ENCODE results near the gene STK33. TPM values are rescaled to one million over a fixed set of nuclear protein-coding genes. Genes with fewer than 3 reads are reported as not detected.
A peak's percentile ranks its signal among the peaks of the same experiment; 100 is the strongest.

STK33 gene
- total RNA-seq, 1 experiment from 2014 or later = 1.8 TPM

GRCh38 chr11:8574798-8575197, 19.2 kb downstream of the STK33 start:
- Histone ChIP-seq H3K4me3 (no peak overlapping the region), H3K36me3 (no peaks in the 10 kb centered on the region), H3K27me3 (no peaks in the 10 kb centered on the region), H3K9me3 (no peaks in the 10 kb centered on the region; the same call in 1 of the 2 replicates)
- DNase-seq = no peak

DNA sequence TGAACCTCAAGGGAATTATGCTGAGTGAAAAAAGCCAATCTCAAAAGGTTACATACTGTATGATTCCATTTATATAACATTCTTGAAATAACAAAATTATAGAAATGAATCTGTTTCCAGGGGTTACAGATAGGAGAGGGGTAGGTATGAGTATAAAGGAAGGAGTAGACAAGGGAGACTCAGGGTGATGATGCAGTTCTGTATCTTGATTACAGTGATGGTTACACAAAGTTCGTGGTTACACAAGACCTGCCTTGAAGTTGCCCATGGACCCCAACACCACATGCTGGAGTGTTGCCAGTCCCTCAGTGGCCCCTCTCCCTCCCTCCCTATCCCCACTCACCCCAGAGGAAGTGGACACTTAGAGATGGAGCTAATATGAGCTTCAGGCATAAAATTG, 20.3 kb downstream of the STK33 start:
- H3K27me3 ChIP-seq = no peaks in the 10 kb centered on the region
- no peak for DNase-seq
- no peaks in the 10 kb centered on the region; the same call in 1 of the 2 replicates for H3K9me3 ChIP-seq
- H3K4me3 ChIP-seq = no peak overlapping the region
- no peaks in the 10 kb centered on the region for H3K36me3 ChIP-seq

DNA sequence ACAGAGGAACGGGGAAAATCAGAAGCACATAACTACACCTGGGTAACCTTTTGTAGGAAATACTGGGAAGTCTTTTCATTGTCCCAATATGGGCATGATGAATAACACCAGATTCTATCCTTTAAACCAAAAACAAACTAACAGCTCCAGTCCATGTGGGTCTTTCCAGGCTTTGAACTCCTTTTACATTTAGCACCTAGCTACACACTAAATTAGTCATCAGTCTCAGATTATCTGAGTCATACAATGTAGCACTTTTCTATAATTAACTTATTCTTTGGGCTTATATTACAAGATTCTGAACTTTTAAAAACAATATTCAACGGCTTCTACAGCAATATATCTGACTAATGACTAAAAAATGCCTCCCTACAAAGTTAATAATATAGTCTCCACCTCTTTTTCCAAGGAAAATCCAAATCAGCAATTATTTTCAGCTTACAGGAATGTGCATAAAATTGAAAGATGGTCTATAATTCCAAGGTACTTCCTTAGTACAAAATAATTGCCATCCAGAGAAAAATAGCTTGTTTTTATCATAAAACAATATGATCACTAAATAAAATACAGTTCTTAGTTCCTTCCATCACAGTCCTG, 26.3 kb downstream of the STK33 start:
- no peak for DNase-seq
- Histone ChIP-seq H3K27me3 (peaks cover 3% of the 10 kb centered on the region; the same call in 1 of the 2 replicates), H3K9me3 (no peaks in the 10 kb centered on the region), H3K36me3 (no peaks in the 10 kb centered on the region), H3K4me3 (no peak overlapping the region)

DNA sequence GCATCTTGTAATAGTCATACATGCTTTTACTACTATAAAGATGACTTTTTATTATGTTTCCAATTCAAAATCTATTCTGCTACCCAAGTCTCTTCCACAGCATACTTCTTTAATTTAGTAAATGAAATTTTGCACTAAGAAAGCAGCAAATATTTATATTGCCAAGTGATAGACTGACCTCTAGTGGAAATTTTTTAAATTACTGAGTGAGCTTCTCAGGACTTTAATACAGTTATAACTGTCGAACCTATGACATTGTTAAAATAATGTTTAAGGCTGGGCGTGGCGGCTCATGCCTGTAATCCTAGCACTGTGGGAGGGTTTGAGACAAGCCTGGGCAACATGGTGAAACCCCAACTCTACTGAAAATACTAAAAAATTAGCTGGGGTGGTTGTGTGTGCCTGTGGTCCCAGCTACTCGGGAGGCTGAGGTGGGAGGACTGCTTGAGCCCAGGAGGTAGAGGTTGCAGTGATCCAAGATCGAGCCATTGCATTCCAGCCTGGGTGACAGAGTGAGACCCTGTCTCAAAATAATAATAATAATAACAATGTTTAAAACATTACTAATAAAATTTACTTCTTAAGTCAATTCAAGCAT, 27.3 kb downstream of the STK33 start:
- Histone ChIP-seq H3K36me3 (no peaks in the 10 kb centered on the region), H3K4me3 (no peak overlapping the region), H3K27me3 (peaks cover 3% of the 10 kb centered on the region; the same call in 1 of the 2 replicates), H3K9me3 (peaks cover under 1% of the 10 kb centered on the region; the same call in 1 of the 2 replicates)
- DNase-seq = no peak

DNA sequence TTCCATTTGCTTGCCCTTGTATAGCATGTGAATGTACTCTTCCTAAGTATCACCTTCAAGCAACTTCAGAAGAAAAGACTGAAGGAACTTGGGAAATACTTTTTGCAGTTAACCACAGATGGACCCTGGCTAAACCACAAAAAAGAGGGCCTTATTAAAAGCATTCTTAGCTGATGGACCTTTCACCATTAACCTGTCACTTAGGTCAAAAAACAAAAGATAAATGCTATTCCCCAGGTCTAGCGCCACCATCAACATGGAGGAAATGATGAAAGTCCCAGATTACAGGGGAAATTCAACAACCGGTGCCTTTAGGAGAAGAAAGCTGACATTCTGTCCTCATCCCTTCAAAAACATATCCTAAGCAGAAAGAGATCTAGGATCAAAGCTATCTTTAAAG, 29.5 kb downstream of the STK33 start:
- Histone ChIP-seq H3K36me3 (no peaks in the 10 kb centered on the region), H3K9me3 (peaks cover 4% of the 10 kb centered on the region), H3K27me3 (peaks cover 9% of the 10 kb centered on the region), H3K4me3 (no peak overlapping the region)
- DNase-seq = no peak

GRCh38 chr11:8561461-8561860, 32.6 kb downstream of the STK33 start:
- no peak overlapping the region for H3K4me3 ChIP-seq
- DNase-seq = no peak
- no peaks in the 10 kb centered on the region for H3K36me3 ChIP-seq
- H3K27me3 ChIP-seq = peaks cover 19% of the 10 kb centered on the region
- H3K9me3 ChIP-seq = peaks cover 4% of the 10 kb centered on the region

- no peak for DNase-seq
- peaks cover 4% of the 10 kb centered on the region for H3K9me3 ChIP-seq
- peaks cover 20% of the 10 kb centered on the region for H3K27me3 ChIP-seq
- no peaks in the 10 kb centered on the region for H3K36me3 ChIP-seq
- no peak overlapping the region for H3K4me3 ChIP-seq
Observed at GRCh38 chr11:8558436-8558835, 35.6 kb downstream of the STK33 start.

GRCh38 chr11:8545698-8546366, 48.2 kb downstream of the STK33 start:
- H3K27me3 ChIP-seq = peaks cover 38% of the 10 kb centered on the region
- H3K4me3 ChIP-seq = no peak overlapping the region
- DNase-seq = no peak
- H3K9me3 ChIP-seq = peaks cover 4% of the 10 kb centered on the region; the same call in 1 of the 2 replicates
- no peaks in the 10 kb centered on the region for H3K36me3 ChIP-seq

GRCh38 chr11:8544807-8545206, 49.2 kb downstream of the STK33 start:
- Histone ChIP-seq H3K27me3 (peaks cover 32% of the 10 kb centered on the region), H3K36me3 (no peaks in the 10 kb centered on the region), H3K9me3 (peaks cover 4% of the 10 kb centered on the region; the same call in 1 of the 2 replicates), H3K4me3 (no peak overlapping the region)
- DNase-seq = no peak

DNA sequence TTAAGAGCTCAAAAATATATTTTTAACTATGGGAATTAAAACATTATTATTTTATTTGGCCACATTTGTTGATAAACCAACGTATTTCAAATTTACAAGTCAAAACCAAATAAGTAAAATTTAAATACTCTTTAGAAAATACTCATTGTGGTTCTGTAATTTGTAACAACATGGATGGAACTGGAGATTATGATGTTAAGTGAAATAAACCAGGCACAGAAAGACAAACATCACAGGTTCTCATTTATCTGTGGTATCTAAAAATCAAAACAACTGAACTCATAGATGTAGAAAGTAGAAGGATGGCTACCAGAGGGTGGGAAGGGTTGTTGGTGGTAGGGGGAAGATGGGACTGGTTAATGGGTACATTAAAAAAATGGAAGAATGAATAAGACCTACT, 50.8 kb downstream of the STK33 start:
- no peaks in the 10 kb centered on the region for H3K36me3 ChIP-seq
- H3K4me3 ChIP-seq = no peak overlapping the region
- DNase-seq = no peak
- H3K27me3 ChIP-seq = peaks cover 32% of the 10 kb centered on the region
- H3K9me3 ChIP-seq = peaks cover 2% of the 10 kb centered on the region; the same call in 1 of the 2 replicates

- Histone ChIP-seq H3K27me3 (peaks cover 32% of the 10 kb centered on the region), H3K9me3 (no peaks in the 10 kb centered on the region), H3K36me3 (no peaks in the 10 kb centered on the region), H3K4me3 (no peak overlapping the region)
- no peak for DNase-seq
Observed at GRCh38 chr11:8541448-8541847, 52.6 kb downstream of the STK33 start.

DNA sequence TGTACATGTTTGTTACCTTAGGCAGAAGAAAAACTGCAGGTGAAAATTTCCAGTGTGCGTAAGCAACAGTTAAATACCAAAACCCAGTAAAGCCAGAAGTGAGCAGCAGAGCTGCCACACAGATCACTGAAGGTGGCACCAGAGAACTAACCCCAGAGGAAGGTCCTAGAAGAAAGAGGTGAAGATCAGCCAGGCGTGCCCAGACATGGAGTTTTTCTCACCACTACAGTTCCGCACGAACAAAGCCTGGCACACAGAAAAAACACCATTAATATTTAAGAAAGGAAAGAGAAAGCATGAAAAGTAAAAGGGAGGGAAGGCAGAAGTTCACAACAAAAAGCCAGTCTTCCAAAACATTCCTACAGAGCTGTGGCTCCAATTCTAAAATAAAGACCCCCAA, 60.7 kb downstream of the STK33 start:
- no peak for DNase-seq
- H3K36me3 ChIP-seq = no peaks in the 10 kb centered on the region
- H3K9me3 ChIP-seq = no peaks in the 10 kb centered on the region
- H3K4me3 ChIP-seq = no peak overlapping the region
- H3K27me3 ChIP-seq = no peaks in the 10 kb centered on the region; the same call in 1 of the 2 replicates

- no peak for DNase-seq
- Histone ChIP-seq H3K27me3 (no peaks in the 10 kb centered on the region; the same call in 1 of the 2 replicates), H3K9me3 (no peaks in the 10 kb centered on the region), H3K4me3 (no peak overlapping the region), H3K36me3 (no peaks in the 10 kb centered on the region)
Observed at GRCh38 chr11:8532475-8532874, 61.6 kb downstream of the STK33 start.

GRCh38 chr11:8531982-8532381, 62.0 kb downstream of the STK33 start:
- Histone ChIP-seq H3K9me3 (no peaks in the 10 kb centered on the region), H3K4me3 (no peak overlapping the region), H3K27me3 (no peaks in the 10 kb centered on the region; the same call in 1 of the 2 replicates), H3K36me3 (no peaks in the 10 kb centered on the region)
- DNase-seq = no peak

DNA sequence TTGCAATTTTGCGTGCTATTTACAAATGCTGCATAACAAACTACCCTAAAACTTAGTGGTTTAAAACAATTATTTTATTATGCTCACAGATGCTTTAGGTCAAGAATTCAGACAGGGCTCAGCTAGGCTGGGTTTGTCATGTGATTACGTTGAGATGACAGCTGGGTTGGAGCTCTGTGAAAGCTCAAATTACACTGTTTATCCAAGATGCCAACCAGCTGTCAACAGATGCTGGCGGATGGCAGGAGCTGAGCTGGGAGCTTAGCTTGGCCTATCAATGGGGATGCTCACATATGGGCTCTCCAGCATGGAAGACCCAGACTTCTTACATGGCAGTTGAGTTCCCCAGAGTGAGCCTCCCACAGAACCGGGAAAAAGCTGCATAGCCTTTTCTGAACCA, 62.7 kb downstream of the STK33 start:
- Histone ChIP-seq H3K36me3 (no peaks in the 10 kb centered on the region), H3K9me3 (no peaks in the 10 kb centered on the region), H3K4me3 (no peak overlapping the region), H3K27me3 (no peaks in the 10 kb centered on the region; the same call in 1 of the 2 replicates)
- DNase-seq = peak; percentile 3

DNA sequence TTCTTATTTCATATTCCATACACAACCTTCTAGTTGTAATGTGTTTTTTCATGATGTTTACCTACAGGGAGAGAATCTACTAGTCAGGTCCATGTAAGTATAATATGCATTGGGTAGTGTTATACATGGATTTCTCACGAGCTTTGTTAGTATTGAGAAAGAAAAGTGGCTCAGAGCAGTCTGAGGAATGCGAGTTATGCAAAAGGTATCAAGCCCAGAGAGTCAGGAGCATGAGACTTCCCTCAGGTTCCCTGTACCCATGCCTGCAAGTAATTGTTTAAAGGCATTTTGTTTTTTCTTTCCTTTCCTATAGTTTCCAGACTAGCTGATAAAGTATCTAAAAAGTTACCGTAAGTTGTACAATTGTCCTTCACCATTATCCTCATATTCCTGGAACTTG, 66.1 kb downstream of the STK33 start:
- Histone ChIP-seq H3K27me3 (no peaks in the 10 kb centered on the region; the same call in 1 of the 2 replicates), H3K36me3 (no peaks in the 10 kb centered on the region), H3K4me3 (no peak overlapping the region), H3K9me3 (no peaks in the 10 kb centered on the region)
- DNase-seq = no peak

- DNase-seq = no peak
- no peaks in the 10 kb centered on the region for H3K9me3 ChIP-seq
- no peaks in the 10 kb centered on the region for H3K36me3 ChIP-seq
- H3K4me3 ChIP-seq = no peak overlapping the region
- H3K27me3 ChIP-seq = peaks cover 2% of the 10 kb centered on the region; the same call in 1 of the 2 replicates
Observed at GRCh38 chr11:8523396-8523795, 70.6 kb downstream of the STK33 start.

Measured in MG63 (cell line).